Endothelial cell of umbilical vein (primary cell): ENCODE measurements around the gene FAM222A.

Experiments
- EZH2 ChIP-seq: IDR thresholded peaks from 2 replicates; pipeline ENCODE4 v1.6.1; 2012; ENCODE audit warnings: borderline replicate concordance, low read depth, mild to moderate bottlenecking, moderate library complexity, low read length, inconsistent platforms; ENCODE audit not compliant: severe bottlenecking
- GATA2 ChIP-seq: IDR thresholded peaks from 2 replicates; pipeline ENCODE4 v1.7.0; 2011; ENCODE audit warnings: low read depth, mild to moderate bottlenecking, moderate library complexity, mixed read lengths, low read length; ENCODE audit not compliant: insufficient read length, insufficient read depth
- POLR2A ChIP-seq: IDR thresholded peaks from 2 replicates; pipeline ENCODE4 v1.6.1; 2012; ENCODE audit warnings: low read depth, mild to moderate bottlenecking, control low read depth, low read length

DNA sequence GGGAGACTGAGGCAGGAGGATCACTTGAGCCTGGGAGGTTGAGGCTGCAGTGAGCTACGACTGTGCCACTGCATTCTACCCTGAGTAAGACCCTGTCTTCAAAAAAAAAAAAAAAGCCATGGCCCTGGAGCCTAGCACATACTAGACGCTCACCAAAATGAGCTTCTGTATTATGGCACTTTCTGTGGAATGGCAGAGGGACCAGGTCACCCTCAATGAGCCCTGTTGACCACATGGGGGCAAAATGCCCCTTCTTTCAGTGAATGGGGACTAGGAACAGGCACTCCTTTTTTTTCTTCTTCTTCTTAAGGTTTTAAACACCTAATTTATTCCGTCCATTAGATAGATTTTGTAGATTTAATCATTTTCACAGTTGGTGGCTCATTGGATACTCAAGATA is 50.5 kb downstream of the FAM222A start:
- TF ChIP-seq GATA2 (no peak), POLR2A (no peak), EZH2 (no peak)
